ENCODE measurements around the gene CMC2.

GRCh38 chr16:81006813-81007695 is at the start of gene CMC2, which contains the start of gene CENPN:
- TF ChIP-seq, protein P1, sequence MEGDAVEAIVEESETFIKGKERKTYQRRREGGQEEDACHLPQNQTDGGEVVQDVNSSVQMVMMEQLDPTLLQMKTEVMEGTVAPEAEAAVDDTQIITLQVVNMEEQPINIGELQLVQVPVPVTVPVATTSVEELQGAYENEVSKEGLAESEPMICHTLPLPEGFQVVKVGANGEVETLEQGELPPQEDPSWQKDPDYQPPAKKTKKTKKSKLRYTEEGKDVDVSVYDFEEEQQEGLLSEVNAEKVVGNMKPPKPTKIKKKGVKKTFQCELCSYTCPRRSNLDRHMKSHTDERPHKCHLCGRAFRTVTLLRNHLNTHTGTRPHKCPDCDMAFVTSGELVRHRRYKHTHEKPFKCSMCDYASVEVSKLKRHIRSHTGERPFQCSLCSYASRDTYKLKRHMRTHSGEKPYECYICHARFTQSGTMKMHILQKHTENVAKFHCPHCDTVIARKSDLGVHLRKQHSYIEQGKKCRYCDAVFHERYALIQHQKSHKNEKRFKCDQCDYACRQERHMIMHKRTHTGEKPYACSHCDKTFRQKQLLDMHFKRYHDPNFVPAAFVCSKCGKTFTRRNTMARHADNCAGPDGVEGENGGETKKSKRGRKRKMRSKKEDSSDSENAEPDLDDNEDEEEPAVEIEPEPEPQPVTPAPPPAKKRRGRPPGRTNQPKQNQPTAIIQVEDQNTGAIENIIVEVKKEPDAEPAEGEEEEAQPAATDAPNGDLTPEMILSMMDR (IDR thresholded peaks at IDR 0.05): peak in 1 of 3 donors; percentile 65
- TF ChIP-seq POLR2A (IDR thresholded peaks at IDR 0.05): peak in 1 of 2 donors; percentile 40

Data from lower leg skin (tissue), 3 donors.